Measurements from ENCODE around the gene CXCR4.

GRCh38 chr2:136114382-136114781 lies 3.6 kb downstream of the CXCR4 start:
- TF ChIP-seq CTCF (conservative IDR thresholded peaks at IDR 0.05; ENCODE audit: low read length) (no peak), EZH2phosphoT487 (IDR thresholded peaks at IDR 0.05; ENCODE audit: borderline replicate concordance) (no peak)

All from Loucy (cell line).